ENCODE data around the gene RDX.
"Not testable (repeated sequence)": the region's sequence is repeated elsewhere in the genome, so short reads cannot be mapped to it uniquely, and the experiment has no call there.

The RDX gene

GRCh38 chr11:110296226-110297075 is at the start of gene RDX:
Gene RDX (minus strand): TSS chr11:110296614. CDS start chr11:110279692, 16,922 bp downstream.
- DNase-seq (ENCODE audit: low read depth in 2 of 2, low spot score in 1 of 2): peak in 1 of 2 donors; percentile 1

- no peak for DNase-seq (ENCODE audit: low read depth in 2 of 2, low spot score in 1 of 2)
Observed at GRCh38 chr11:110345743-110346142, 49.3 kb upstream of the RDX start.

- no peak for DNase-seq (ENCODE audit: low read depth in 2 of 2, low spot score in 1 of 2)
Observed at GRCh38 chr11:110340436-110340835, 44.0 kb upstream of the RDX start.

- DNase-seq (ENCODE audit: low read depth in 2 of 2, low spot score in 1 of 2): no peak
Observed at GRCh38 chr11:110339456-110340250, 43.2 kb upstream of the RDX start.

GRCh38 chr11:110338684-110339083 is 42.3 kb upstream of the RDX start:
- no peak for DNase-seq (ENCODE audit: low read depth in 2 of 2, low spot score in 1 of 2)

GRCh38 chr11:110337570-110338193 is 41.3 kb upstream of the RDX start:
- DNase-seq (ENCODE audit: low read depth in 2 of 2, low spot score in 1 of 2): no peak

- no peak for DNase-seq (ENCODE audit: low read depth in 2 of 2, low spot score in 1 of 2)
Observed at GRCh38 chr11:110336054-110336453, 39.6 kb upstream of the RDX start.

GRCh38 chr11:110335358-110335757 is 38.9 kb upstream of the RDX start:
- DNase-seq (ENCODE audit: low read depth in 2 of 2, low spot score in 1 of 2): no peak

GRCh38 chr11:110331626-110332025 is 35.2 kb upstream of the RDX start:
- DNase-seq (ENCODE audit: low read depth in 2 of 2, low spot score in 1 of 2): no peak

- DNase-seq (ENCODE audit: low read depth in 2 of 2, low spot score in 1 of 2): no peak
Observed at GRCh38 chr11:110329445-110329844, 33.0 kb upstream of the RDX start.

- DNase-seq (ENCODE audit: low read depth in 2 of 2, low spot score in 1 of 2): no peak
Observed at GRCh38 chr11:110327508-110327907, 31.1 kb upstream of the RDX start.

- DNase-seq (ENCODE audit: low read depth in 2 of 2, low spot score in 1 of 2): no peak
Observed at GRCh38 chr11:110323786-110324185, 27.4 kb upstream of the RDX start.

GRCh38 chr11:110319501-110319900 is 23.1 kb upstream of the RDX start:
- DNase-seq (ENCODE audit: low read depth in 2 of 2, low spot score in 1 of 2): no peak

GRCh38 chr11:110318638-110319404 is 22.4 kb upstream of the RDX start:
- no peak for DNase-seq (ENCODE audit: low read depth in 2 of 2, low spot score in 1 of 2)

- no peak for DNase-seq (ENCODE audit: low read depth in 2 of 2, low spot score in 1 of 2)
Observed at GRCh38 chr11:110317516-110317932, 21.1 kb upstream of the RDX start.

- DNase-seq (ENCODE audit: low read depth in 2 of 2, low spot score in 1 of 2): no peak
Observed at GRCh38 chr11:110314366-110315095, 18.1 kb upstream of the RDX start.

- DNase-seq (ENCODE audit: low read depth in 2 of 2, low spot score in 1 of 2): no peak
Observed at GRCh38 chr11:110312670-110313069, 16.3 kb upstream of the RDX start.

GRCh38 chr11:110311783-110312579 is 15.6 kb upstream of the RDX start:
- DNase-seq (ENCODE audit: low read depth in 2 of 2, low spot score in 1 of 2): no peak

- DNase-seq (ENCODE audit: low read depth in 2 of 2, low spot score in 1 of 2): no peak
Observed at GRCh38 chr11:110308071-110308470, 11.7 kb upstream of the RDX start.

- not testable (repeated sequence) for DNase-seq (ENCODE audit: low read depth in 2 of 2, low spot score in 1 of 2)
Observed at GRCh38 chr11:110306019-110306388, 9.6 kb upstream of the RDX start.

Data from stimulated activated CD8-positive, alpha-beta memory T cell treated with anti-CD3 and anti-CD28 coated beads, Interleukin-4, amount 100 ng/mL, for 4 hours (primary cell).